ENCODE results near the gene DCK. TPM values are rescaled to one million over a fixed set of nuclear protein-coding genes. Genes with fewer than 3 reads are reported as not detected.

The DCK gene
- total RNA-seq, 4 donors from 2014 or later: 6.3 to 17.2 (median 11.8) TPM

GRCh38 chr4:71066737-71067716 is 73.6 kb downstream of the DCK start:
- in situ Hi-C loops (cut with MboI; ENCODE audit: low sequenced_read_pairs in 4 of 4) (no loop called here), intact Hi-C loops (cut with DNase I; ENCODE audit: low total_unique reads) (no loop called here)
- Histone ChIP-seq H3K27ac (no peak overlapping the region), H3K36me3 (no peaks in the 10 kb centered on the region), H3K4me1 (no peaks in the 10 kb centered on the region), H3K4me3 (no peak overlapping the region), H3K9me3 (no peaks in the 10 kb centered on the region), H3K27me3 (no peaks in the 10 kb centered on the region)
- DNase-seq (no peak), ATAC-seq (no peak)
- no peak for TF ChIP-seq POLR2A (IDR thresholded peaks at IDR 0.05)
- TF ChIP-seq CTCF (IDR thresholded peaks at IDR 0.05 in 4 of 5, conservative IDR thresholded peaks at IDR 0.05 in 1 of 5): no peak

- no peak for DNase-seq
- Histone ChIP-seq H3K36me3 (no peaks in the 10 kb centered on the region), H3K4me3 (no peak overlapping the region), H3K27me3 (no peaks in the 10 kb centered on the region), H3K9me3 (no peaks in the 10 kb centered on the region), H3K4me1 (peaks cover under 1 to 2% of the 10 kb centered on the region in 2 donors), H3K27ac (no peak overlapping the region)
- TF ChIP-seq POLR2A (IDR thresholded peaks at IDR 0.05): no peak
- no peak for TF ChIP-seq CTCF (IDR thresholded peaks at IDR 0.05 in 4 of 5, conservative IDR thresholded peaks at IDR 0.05 in 1 of 5)
- in situ Hi-C loops (cut with MboI; ENCODE audit: low sequenced_read_pairs in 4 of 4): no loop called here
- intact Hi-C loops (cut with DNase I; ENCODE audit: low total_unique reads): no loop called here
- no peak for ATAC-seq
Measured at GRCh38 chr4:71069063-71069462, 75.6 kb downstream of the DCK start.

- H3K27ac ChIP-seq: no peak overlapping the region
- H3K9me3 ChIP-seq: no peaks in the 10 kb centered on the region
- no peak overlapping the region for H3K4me3 ChIP-seq
- in situ Hi-C loops (cut with MboI; ENCODE audit: low sequenced_read_pairs in 4 of 4): no loop called here
- H3K27me3 ChIP-seq: no peaks in the 10 kb centered on the region
- H3K4me1 ChIP-seq: peaks cover 6 to 8% of the 10 kb centered on the region in 2 donors
- intact Hi-C loops (cut with DNase I; ENCODE audit: low total_unique reads): loop anchor here (10.0 kb wide), 1 partner anchor 115 kb away; no protein-coding TSS in a partner anchor
- DNase-seq (no peak), ATAC-seq (no peak)
- no peak for TF ChIP-seq POLR2A (IDR thresholded peaks at IDR 0.05)
- no peak for TF ChIP-seq CTCF (IDR thresholded peaks at IDR 0.05 in 4 of 5, conservative IDR thresholded peaks at IDR 0.05 in 1 of 5)
- H3K36me3 ChIP-seq: no peaks in the 10 kb centered on the region
Measured at GRCh38 chr4:71070015-71070414, 76.6 kb downstream of the DCK start.

- Histone ChIP-seq H3K9me3 (no peaks in the 10 kb centered on the region), H3K27ac (peak overlapping the region; percentile 78 to 83 (median 81)), H3K36me3 (no peaks in the 10 kb centered on the region), H3K4me3 (peak overlapping the region; percentile 36 to 45 (median 42)), H3K4me1 (peaks cover 9 to 10% of the 10 kb centered on the region in 2 donors), H3K27me3 (no peaks in the 10 kb centered on the region)
- in situ Hi-C loops (cut with MboI; ENCODE audit: low sequenced_read_pairs in 4 of 4) (no loop called here), intact Hi-C loops (cut with DNase I; ENCODE audit: low total_unique reads) (loop anchor here (10.0 kb wide), 1 partner anchor 110 kb away; no protein-coding TSS in a partner anchor)
- ATAC-seq (peak; percentile 92 to 93), DNase-seq (peak in 1 of 2 donors; percentile 14)
- TF ChIP-seq CTCF (IDR thresholded peaks at IDR 0.05 in 4 of 5, conservative IDR thresholded peaks at IDR 0.05 in 1 of 5): no peak
- no peak for TF ChIP-seq POLR2A (IDR thresholded peaks at IDR 0.05)
Measured at GRCh38 chr4:71074452-71075299, 81.2 kb downstream of the DCK start.

Other genes with a start within 250 kb of the DCK start
- gene GRSF1, start 153.8 kb upstream of the DCK start, total RNA-seq: 100 to 1,000 TPM; 121 to 158 (median 140) TPM
- 10 to 100 TPM in 1 of 4 donors, 1 to 10 TPM in 3; 6.5 to 17.5 (median 8.4) TPM for gene MOB1B, start 91.3 kb upstream of the DCK start, total RNA-seq